Activated gamma-delta T cell treated with anti-CD3 and anti-CD28 coated beads, Interleukin-2, amount 50 U/mL, for 16 hours (primary cell): ENCODE data around the gene STK11IP.

ENCODE experiments used
- DNase-seq: peaks from one replicate; pipeline ENCODE4 v3.0.0-alpha.2; 2020; ENCODE audit warnings: low read depth

STK11IP gene

GRCh38 chr2:219619235-219619634 is 21.6 kb downstream of the STK11IP start:
- no peak for DNase-seq

GRCh38 chr2:219620546-219620945 is 22.9 kb downstream of the STK11IP start:
- no peak for DNase-seq

DNA sequence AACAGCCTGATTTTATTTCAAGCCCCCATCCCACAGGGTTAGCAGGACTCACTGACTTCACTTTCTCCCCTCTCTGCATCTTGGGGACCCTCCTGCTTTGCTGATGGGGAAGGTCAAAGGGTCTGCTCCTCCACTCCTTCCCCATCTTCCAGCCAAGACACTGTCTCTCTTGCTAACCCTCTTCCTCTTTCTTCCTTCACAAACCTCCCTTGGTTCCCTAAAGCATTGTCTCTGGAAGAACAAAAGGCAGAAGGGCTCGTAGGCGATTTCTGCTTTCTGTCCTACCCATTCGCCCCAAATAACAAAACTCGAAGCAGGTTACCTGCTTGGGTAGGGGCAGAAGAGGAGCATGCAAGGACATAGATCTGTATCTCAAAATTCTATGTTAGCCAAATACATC is 24.3 kb downstream of the STK11IP start:
- DNase-seq: no peak

- DNase-seq: no peak
Measured at GRCh38 chr2:219622472-219622871, 24.8 kb downstream of the STK11IP start.

DNA sequence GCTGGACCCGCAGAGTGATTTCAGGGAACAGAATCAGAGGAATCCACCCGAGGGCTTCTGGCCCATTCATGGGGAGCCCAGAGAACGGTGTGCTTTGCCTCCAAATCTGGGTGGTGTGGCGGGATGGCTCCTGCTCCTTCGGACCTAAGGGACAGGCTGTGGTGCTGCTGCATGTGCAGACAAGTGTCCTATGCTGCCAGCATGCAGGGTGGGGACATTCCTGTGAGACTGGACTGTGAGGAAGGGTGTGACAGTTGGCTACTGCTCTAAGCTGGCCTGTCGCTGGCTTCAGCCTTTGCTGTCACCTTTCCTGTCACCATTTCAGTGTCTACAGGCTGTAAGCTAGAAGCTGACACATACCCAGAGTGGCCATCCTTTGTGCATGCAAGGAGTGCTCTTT is 26.9 kb downstream of the STK11IP start:
- no peak for DNase-seq

DNA sequence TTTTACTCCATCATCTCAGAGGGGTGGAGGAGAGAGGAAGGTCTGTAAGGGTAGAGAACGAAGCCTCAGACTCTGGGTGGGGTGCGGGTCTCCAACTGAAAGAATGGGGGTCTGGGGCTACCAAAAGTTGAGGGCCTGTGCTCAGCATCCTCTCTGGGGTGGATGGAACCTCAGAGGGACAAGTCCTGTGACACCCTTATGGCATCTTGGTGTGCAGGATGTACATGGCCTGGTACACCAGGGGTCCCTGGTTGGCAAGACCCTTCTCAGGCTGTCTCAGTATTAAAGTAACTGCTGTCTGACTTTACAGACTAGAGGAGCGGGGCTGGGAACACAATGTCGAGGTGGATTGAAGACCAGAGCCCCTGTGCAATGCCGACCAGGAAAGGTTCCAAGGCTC is 27.5 kb downstream of the STK11IP start:
- DNase-seq: no peak

DNA sequence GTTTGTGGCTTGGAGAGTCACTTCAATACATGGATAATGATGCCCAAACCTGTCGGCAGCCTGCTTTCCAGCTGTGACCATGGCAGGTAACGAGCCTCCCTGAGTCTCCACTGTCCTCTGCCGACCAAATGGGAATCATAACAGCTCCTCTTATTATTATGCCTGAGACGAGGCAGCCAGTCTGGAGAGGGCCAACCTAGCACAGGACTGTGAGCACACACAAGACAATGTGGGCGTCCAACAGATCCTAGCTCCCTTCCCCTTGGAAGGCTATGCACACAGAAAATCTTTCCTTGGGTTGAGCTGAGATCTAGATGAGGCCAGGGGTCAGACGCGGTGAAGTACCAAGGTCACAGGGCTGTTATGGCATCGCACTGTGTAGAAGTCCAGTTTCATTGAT is 28.9 kb downstream of the STK11IP start:
- DNase-seq: no peak

DNA sequence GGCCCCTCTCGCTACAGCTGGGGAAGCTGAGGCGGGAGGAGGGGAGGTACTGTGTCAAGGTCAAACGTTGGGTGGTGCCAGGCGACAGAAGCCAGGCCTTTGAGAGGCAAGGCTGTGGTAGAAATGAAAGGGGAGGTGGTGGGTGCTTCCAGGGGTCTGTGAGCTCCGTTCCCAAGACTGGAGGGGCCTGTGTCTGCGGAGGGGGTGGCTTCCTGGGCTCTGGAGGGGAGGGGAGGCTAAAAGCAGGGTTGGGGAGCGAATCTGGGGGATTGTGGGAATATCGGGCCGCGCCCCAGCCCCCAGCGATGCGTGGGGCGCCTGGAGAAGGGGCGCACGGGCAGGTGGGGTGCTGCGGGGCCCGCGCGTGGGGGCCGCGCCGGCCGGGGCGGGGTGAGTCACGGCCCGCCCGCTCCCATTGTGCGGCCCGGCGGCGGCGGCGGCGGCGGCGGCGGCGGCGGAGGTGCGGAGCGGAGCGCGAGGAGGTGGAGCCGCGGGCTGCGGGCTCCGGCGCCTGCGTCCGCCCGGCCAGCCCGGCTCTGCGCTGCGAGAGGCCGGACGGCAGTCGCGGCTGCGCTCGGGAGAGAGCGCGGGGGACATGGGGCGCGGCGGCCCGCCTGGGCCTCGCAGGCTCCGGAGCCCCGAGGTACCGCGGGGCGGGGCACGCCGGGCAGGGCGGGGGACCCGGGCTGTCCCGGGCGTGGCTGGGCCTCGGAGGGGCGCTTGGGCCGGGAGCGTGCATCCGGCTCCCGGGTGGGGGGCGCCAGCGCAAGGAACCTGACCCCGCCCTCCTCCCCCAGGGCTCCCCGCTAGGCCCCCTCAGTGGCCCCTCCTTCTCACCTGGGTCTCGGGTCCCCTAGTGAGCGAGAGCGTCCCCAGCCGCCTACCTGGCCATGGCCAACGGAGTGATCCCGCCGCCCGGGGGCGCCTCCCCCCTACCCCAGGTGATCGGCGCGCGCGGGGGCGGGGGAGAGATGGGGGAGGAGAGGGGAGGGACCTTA is 29.7 kb downstream of the STK11IP start, which contains the start of gene SLC4A3:
Gene SLC4A3, plus strand, starts transcription at position 528 of the 998 bp plus-strand sequence. Its CDS starts 363 bp downstream, at position 891.
- DNase-seq: no peak

DNA sequence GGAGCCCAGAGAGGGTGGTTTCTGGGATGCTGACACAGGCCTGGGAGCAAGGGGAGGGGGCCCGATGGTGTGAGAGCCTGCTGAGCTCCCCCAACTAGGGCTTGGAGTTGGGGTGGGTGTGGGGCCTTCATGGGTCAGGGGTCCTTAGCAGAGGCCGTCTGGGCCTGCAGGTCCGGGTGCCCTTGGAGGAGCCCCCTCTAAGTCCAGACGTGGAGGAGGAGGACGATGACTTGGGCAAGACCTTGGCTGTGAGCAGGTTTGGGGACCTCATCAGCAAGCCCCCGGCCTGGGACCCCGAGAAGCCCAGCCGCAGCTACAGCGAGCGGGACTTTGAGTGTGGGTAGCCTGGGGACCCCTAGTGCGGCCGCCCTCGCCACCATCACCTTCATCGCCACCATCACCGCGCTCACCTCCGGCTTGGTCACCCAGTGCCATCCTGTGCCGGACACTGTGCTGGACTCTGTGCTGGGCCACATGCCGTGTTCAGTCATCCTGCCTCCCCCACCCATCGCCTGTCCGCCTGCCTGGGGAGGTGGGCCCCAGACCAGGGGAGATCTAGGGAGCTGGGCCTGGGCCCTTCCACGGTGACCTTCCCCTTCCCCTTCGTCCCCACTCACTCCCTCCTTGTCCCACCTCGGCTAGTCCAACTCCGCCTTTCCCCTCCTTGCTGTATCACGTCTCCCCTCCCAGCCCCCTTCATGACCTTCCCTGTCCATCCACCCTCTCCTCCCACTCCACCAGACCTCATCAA is 30.8 kb downstream of the STK11IP start:
- no peak for DNase-seq

DNA sequence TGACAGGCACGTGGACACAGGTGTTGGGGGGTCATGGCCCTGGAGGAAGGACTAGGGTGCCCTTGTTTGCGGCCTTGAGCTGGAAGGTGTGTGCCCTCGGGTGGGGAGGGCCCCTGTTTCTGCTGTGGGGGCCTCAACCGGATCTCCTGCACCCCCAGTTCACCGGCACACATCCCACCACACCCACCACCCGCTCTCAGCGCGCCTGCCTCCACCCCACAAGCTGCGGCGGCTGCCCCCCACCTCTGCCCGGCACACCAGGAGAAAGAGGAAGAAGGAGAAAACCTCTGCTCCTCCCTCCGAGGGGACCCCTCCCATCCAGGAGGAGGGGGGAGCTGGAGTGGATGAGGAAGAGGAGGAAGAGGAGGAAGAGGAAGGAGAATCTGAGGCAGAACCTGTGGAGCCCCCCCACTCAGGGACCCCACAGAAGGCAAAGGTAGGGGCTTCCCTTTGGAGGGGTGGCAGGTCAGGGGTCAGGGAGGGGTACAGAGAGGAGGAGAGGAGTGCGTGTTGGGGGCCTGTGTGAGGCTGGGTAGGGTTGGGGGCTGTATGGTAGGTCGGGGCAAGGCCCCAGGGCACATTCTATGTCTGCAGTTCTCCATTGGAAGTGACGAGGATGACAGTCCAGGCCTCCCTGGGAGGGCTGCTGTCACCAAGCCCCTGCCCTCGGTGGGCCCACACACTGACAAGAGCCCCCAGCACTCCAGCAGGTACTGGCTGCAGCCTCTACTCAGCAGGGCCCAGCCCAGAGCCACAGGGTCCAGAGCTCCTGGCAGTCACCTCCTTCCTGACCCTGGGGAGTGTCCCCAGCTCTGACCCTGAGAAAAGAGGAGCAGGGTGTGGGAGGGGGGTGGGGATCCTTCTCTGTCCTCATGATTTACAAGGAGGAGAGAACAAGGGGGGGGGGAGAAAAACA is 31.6 kb downstream of the STK11IP start:
- no peak for DNase-seq

DNA sequence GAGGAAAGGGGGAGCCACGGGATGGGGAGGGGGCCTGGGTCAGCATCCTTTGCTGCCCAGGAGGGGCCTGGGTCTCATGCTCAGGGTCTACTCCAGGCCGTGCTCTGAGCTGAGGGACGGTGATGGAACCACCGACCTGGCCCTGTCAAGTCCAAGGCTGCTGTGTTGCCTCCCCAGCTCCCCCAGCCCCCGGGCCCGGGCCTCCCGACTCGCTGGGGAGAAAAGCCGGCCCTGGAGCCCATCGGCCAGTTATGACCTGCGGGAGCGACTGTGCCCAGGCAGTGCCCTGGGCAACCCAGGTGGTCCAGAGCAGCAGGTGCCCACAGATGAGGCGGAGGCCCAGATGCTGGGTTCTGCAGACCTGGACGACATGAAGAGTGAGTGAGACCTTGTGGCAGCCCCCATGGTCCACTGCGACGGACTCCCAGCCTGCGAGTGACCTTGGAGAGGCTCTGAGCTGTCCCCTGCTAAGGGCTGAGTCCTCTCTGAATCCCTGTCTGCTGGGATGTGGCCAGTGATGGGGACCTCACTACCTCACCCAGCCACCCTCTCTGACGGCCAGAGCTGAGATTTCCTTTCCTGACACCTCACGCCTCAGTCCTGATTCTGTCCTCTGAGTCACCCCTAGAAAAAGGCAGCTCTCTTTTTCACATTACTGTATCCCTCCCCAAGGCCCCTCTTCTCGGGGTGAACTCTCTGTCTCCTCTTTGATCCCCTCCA is 32.5 kb downstream of the STK11IP start:
- no peak for DNase-seq

GRCh38 chr2:219630770-219631405 is 33.2 kb downstream of the STK11IP start:
- DNase-seq: no peak

DNA sequence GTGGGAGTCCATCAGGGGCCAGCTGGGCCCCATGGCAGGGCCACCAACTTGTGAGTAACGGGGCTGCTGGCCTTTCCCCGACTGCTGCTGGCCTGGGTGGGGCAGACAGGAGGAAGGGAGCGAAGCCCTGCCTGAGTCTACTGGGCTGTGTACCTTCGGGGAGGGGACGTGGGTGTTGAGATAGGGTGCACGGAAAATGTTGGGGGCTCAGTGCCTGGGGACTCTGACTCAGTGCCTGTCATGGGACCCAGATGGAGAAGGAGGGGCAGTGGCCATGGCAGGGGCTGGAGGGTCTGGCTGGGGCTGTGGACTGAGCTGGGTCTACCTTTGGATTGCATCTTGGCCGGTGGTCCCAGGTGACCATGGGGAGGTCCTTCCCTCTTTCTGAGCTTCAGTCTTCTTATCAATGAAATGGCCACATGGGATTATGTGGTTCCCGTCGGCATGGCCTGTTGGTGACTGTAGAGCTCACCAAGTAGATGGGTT is 33.8 kb downstream of the STK11IP start:
- DNase-seq: no peak

DNA sequence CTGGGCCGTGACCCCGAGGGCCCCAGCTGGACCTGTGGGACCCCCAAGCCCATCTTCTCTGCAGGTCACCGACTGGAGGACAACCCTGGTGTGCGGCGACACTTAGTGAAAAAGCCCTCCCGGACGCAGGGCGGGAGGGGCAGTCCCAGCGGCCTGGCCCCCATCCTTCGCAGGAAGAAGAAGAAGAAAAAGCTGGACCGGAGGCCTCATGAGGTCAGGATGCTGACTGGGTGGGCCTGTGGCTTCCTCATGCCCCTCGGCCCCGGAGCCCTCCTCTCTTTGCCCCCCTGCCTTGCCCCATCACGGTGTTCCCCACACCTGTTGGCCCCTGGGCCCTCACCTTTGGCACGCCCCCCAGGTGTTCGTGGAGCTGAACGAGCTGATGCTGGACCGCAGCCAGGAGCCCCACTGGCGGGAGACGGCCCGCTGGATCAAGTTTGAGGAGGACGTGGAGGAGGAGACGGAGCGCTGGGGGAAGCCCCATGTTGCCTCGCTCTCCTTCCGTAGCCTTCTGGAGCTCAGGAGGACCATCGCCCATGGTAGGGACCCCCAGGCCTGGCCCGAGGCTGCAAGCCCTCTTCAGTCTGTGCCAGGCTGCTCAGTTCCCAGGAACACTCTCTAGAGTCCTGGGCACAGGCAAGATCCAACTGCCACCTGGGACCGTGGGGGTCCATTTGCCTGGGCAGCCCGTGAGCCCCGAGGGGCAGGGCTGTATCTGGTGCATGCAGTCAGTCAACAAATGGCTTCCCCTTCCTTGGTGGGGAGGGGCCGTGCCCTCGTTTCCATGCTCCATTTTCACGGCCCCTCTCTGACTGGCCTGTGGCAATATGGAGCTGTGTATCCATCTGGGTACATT is 34.5 kb downstream of the STK11IP start:
- no peak for DNase-seq

DNA sequence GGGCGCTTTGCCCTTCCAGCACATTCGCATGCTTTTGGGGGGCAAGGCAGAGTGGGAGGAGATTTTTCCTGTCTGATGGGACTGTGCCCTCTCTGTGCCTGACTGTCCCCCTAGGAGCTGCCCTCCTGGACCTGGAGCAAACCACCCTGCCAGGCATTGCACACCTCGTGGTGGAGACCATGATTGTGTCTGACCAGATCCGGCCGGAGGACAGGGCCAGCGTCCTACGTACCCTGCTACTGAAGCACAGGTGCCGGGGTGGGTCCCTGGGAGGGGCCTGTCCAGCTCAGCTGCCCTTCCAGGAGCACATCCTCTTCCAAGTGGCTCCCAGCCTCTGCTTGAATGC is 35.1 kb downstream of the STK11IP start:
- DNase-seq: no peak

DNA sequence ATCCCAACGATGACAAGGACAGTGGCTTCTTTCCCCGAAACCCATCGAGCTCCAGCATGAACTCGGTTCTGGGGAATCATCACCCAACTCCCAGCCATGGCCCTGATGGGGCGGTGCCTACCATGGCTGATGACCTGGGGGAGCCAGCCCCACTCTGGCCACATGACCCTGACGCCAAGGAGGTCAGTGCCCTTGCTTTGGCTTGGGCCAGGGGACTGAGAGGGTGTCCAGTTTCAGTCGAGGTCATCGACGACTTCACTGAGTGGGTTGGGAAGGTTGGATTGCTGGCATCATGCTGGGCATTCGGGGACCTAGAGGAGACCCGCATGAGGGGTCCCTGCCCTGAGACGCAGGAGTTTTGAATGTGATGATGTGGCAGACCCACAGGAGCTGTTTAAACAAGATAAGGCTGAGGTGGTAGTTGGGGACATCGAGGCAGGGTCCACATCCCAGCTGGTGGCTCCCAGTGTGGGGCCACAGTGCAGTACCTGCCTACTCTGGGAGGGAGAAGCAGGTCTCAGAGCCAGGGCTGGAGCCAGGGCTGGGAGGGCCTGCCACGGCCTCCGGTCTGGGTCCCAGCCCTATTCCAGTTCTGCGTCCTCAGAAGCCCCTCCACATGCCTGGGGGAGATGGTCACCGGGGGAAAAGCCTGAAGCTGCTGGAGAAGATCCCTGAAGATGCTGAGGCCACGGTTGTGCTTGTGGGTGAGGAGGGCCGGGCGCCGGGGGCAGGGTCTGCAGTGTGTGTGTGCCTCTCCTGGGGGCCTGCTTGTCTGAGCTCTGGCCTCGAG is 35.8 kb downstream of the STK11IP start:
- DNase-seq: no peak

DNA sequence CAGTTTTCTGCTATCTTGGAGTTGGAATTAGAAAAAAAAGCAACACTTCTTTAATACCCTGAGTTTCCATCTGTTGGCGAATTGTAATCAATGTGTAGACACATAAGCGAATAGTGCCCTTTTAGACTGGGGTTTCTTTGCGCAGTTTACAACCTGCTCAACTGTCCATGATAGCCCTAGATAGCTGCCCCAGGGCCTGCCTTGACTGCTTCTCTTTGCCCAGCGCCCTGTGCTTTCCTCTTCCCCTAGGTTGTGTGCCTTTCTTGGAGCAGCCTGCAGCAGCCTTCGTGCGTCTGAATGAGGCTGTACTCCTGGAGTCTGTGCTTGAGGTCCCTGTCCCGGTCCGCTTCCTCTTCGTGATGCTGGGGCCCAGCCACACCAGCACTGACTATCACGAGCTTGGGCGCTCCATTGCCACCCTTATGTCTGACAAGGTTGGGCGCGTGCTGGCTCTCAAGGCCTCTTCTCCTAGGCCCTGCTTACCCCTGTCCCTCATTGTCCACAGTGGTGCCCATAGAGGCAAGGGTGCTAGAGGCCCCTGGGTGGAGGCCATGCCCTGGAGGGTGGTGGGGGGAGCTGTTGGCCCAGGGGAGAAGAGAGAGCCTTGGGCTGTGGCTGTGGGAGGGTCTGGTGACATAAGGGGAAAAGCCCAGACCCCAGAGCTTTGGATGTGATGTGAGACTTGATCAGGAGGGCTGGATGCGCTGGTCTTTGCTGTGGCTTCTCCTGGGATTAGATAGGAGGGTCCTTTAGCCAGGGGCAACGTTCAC is 36.7 kb downstream of the STK11IP start:
- no peak for DNase-seq
